Placental epithelial cell (primary cell): ENCODE results near the gene RBM48. TPM values are rescaled to one million over a fixed set of nuclear protein-coding genes. Genes with fewer than 3 reads are reported as not detected.

Experiments
- total RNA-seq: library from RNA; depleted of rRNA; stranded (reverse); fragments of >200 nt; gene quantifications from 2 replicates; pipeline ENCODE4 v1.2.3, GENCODE V29; 2012

RBM48 gene
- total RNA-seq, result 10.1 and 10.6 TPM in 2 replicates

GRCh38 chr7:92528188-92528957 lies at the start of gene RBM48, which contains the start of gene PEX1:
RBM48 (plus strand) TSS chr7:92528795; CDS start chr7:92528814, 19 bp downstream.
PEX1 (minus strand) TSS chr7:92528520; CDS start chr7:92528435, 85 bp downstream.

Other genes starting within 250 kb of the RBM48 start
- gene GATAD1, start 81.3 kb upstream of the RBM48 start, total RNA-seq, result 18.5 and 26.3 TPM in 2 replicates
- not detected in 2 replicates for gene ERVW-1, start 50.8 kb upstream of the RBM48 start, total RNA-seq
- gene PEX1, start 275 bp upstream of the RBM48 start, total RNA-seq, result 13.0 and 14.5 TPM in 2 replicates
- gene FAM133B, start 61.6 kb downstream of the RBM48 start, total RNA-seq, result 12.5 and 13.0 TPM in 2 replicates